K562 (cell line): ENCODE data around the gene PLPP7. TPM values are rescaled to one million over a fixed set of nuclear protein-coding genes. Genes with fewer than 3 reads are reported as not detected.

Source experiments
- ARNT ChIP-seq, 2 experiments: fragments of 450-650 bp; IDR thresholded peaks; 2 replicates each; pipeline ENCODE4 v1.6.1; 2016; ENCODE audit warnings: mild to moderate bottlenecking in 1 of 2
- BCOR ChIP-seq: fragments of 450-650 bp; IDR thresholded peaks from 2 replicates; pipeline ENCODE4 v1.6.1; 2016
- IFI16 ChIP-seq: fragments of 250-450 bp; sonication (Bioruptor Pico); IDR thresholded peaks from 2 replicates; pipeline ENCODE4 v2.1.2; 2022; ENCODE audit warnings: mild to moderate bottlenecking, inconsistent platforms
- KAT7 ChIP-seq: sonication (generic); formaldehyde crosslinking; IDR thresholded peaks from 2 replicates; pipeline ENCODE4 v1.8.0; 2022; ENCODE audit warnings: missing genetic modification reagents, mild to moderate bottlenecking, borderline replicate concordance
- KDM2B ChIP-seq: fragments of 250-450 bp; sonication (Bioruptor Pico); IDR thresholded peaks from 2 replicates; pipeline ENCODE4 v1.8.0; 2021; ENCODE audit warnings: mild to moderate bottlenecking, moderate library complexity
- NONO ChIP-seq, 2 experiments: fragments of 200-400 bp in 1 of 2; fragments of 450-650 bp in 1 of 2; formaldehyde crosslinking in 1 of 2; IDR thresholded peaks; 2 replicates each; pipeline ENCODE4 v1.6.1; 2017; ENCODE audit warnings: low read depth in 2 of 2, mild to moderate bottlenecking in 2 of 2, moderate library complexity in 2 of 2, low read length in 1 of 2
- RBM17 ChIP-seq: fragments of 200-400 bp; formaldehyde crosslinking; IDR thresholded peaks from 2 replicates; pipeline ENCODE4 v1.6.1; 2017; ENCODE audit warnings: low read depth, mild to moderate bottlenecking, low read length, borderline replicate concordance
- RCOR1 ChIP-seq, 2 experiments: IDR thresholded peaks; 2 replicates each; pipeline ENCODE4 v1.6.1; 2012; ENCODE audit warnings: low read depth in 2 of 2, low read length in 2 of 2, borderline replicate concordance in 1 of 2, improper control_type of control experiment in 1 of 2
- SAFB2 ChIP-seq: fragments of 200-400 bp; formaldehyde crosslinking; IDR thresholded peaks from 2 replicates; pipeline ENCODE4 v1.6.1; 2018; ENCODE audit warnings: borderline replicate concordance, low read length, low read depth, moderate library complexity; ENCODE audit not compliant: severe bottlenecking
- SUPT5H ChIP-seq: fragments of 450-650 bp; IDR thresholded peaks from 2 replicates; pipeline ENCODE4 v1.6.1; 2016
- TBP ChIP-seq: optimal IDR thresholded peaks from 2 replicates; pipeline ENCODE3; 2011; ENCODE audit warnings: low read depth, low read length, improper control_type of control experiment
- TGIF2 ChIP-seq: sonication (generic); formaldehyde crosslinking; IDR thresholded peaks from 2 replicates; pipeline ENCODE4 v1.8.1; 2022; ENCODE audit warnings: mild to moderate bottlenecking, missing genetic modification reagents, moderate library complexity
- ZBED1 ChIP-seq: IDR thresholded peaks from 2 replicates; pipeline ENCODE4 v1.6.1; 2014
- ZC3H8 ChIP-seq: fragments of 450-650 bp; IDR thresholded peaks from 2 replicates; pipeline ENCODE4 v1.6.1; 2017
- ZNF217 ChIP-seq: sonication (generic); formaldehyde crosslinking; IDR thresholded peaks from 2 replicates; pipeline ENCODE4 v1.8.0; 2022; ENCODE audit warnings: mild to moderate bottlenecking, missing genetic modification reagents
- ZNF23 ChIP-seq: fragments of 250-450 bp; sonication (Bioruptor Pico); IDR thresholded peaks from 2 replicates; pipeline ENCODE4 v1.4.0; 2020; ENCODE audit warnings: mild to moderate bottlenecking
- ZNF24 ChIP-seq: fragments of 450-650 bp; IDR thresholded peaks from 2 replicates; pipeline ENCODE4 v1.6.1; 2016
- ZNF253 ChIP-seq: fragments of 250-450 bp; sonication (Bioruptor Pico); conservative IDR thresholded peaks from 2 replicates; pipeline ENCODE4 v1.6.1; 2021; ENCODE audit warnings: mild to moderate bottlenecking
- ZNF395 ChIP-seq: fragments of 200-800 bp; sonication (Bioruptor generic); IDR thresholded peaks from 2 replicates; pipeline ENCODE4 v1.6.1; 2017; ENCODE audit warnings: missing genetic modification characterization, missing compliant biosample characterization
- ZNF41 ChIP-seq: fragments of 250-450 bp; sonication (Bioruptor Pico); conservative IDR thresholded peaks from 2 replicates; pipeline ENCODE4 v1.4.0; 2020; ENCODE audit warnings: mild to moderate bottlenecking
- ZNF449 ChIP-seq: fragments of 250-450 bp; sonication (Bioruptor Pico); IDR thresholded peaks from 2 replicates; pipeline ENCODE4 v1.8.0; 2022; ENCODE audit warnings: moderate library complexity, mild to moderate bottlenecking, inconsistent platforms
- ZNF57 ChIP-seq: fragments of 450-650 bp; formaldehyde crosslinking; IDR thresholded peaks from 2 replicates; pipeline ENCODE4 v1.4.0; 2020; ENCODE audit warnings: mild to moderate bottlenecking, moderate library complexity
- ZNF586 ChIP-seq: fragments of 450-650 bp; formaldehyde crosslinking; conservative IDR thresholded peaks from 2 replicates; pipeline ENCODE4 v1.4.0; 2020; ENCODE audit warnings: mild to moderate bottlenecking, moderate library complexity
- ZNF76 ChIP-seq: fragments of 250-450 bp; sonication (Bioruptor Pico); IDR thresholded peaks from 2 replicates; pipeline ENCODE4 v1.4.0; 2020; ENCODE audit warnings: mild to moderate bottlenecking, moderate library complexity, borderline replicate concordance
- ZNF830 ChIP-seq: fragments of 250-450 bp; sonication (Bioruptor Pico); IDR thresholded peaks from 2 replicates; pipeline ENCODE4 v1.5.0; 2021; ENCODE audit warnings: mild to moderate bottlenecking
- polyA plus RNA-seq, 8 experiments: library from polyadenylated mRNA; depleted of rRNA in 4 of 8; stranded (reverse) in 5 of 8; unstranded in 3 of 8; fragments of >200 nt; fragmentation: Nextera tagmentation in 2 of 8; fragmentation: Illumina TruSeq in 1 of 8; extraction: Ambion mirVana in 2 of 8; extraction: Trizol in 1 of 8; gene quantifications; 2 replicates each; pipeline versions ENCODE4 v1.2.1 to v1.2.3, GENCODE V29; 2011 to 2014; ENCODE audit warnings: inconsistent platforms in 1 of 8, missing spikeins in 1 of 8
- total RNA-seq, 7 experiments: library from RNA; depleted of rRNA in 6 of 7; stranded (reverse); fragments of >200 nt in 6 of 7; fragmentation: Illumina TruSeq in 2 of 7; extraction: Trizol in 2 of 7; gene quantifications; 2 replicates each; pipeline versions ENCODE4 v1.2.1 to v1.2.3, GENCODE V29; 2011 to 2021; ENCODE audit warnings: low replicate concordance in 1 of 7
- TF ChIP-seq, protein P1 (sequence below): fragments of 250-450 bp; sonication (Bioruptor Pico); IDR thresholded peaks from 2 replicates; pipeline ENCODE4 v1.6.1; 2021; ENCODE audit warnings: mild to moderate bottlenecking

Gene PLPP7
- total and polyA plus RNA-seq, 9 of the 15 experiments (the other 6 are each of a cell fraction or from before 2014, with no cell fraction given): 0.09 to 0.93 (median 0.18) TPM; not detected in 4

DNA sequence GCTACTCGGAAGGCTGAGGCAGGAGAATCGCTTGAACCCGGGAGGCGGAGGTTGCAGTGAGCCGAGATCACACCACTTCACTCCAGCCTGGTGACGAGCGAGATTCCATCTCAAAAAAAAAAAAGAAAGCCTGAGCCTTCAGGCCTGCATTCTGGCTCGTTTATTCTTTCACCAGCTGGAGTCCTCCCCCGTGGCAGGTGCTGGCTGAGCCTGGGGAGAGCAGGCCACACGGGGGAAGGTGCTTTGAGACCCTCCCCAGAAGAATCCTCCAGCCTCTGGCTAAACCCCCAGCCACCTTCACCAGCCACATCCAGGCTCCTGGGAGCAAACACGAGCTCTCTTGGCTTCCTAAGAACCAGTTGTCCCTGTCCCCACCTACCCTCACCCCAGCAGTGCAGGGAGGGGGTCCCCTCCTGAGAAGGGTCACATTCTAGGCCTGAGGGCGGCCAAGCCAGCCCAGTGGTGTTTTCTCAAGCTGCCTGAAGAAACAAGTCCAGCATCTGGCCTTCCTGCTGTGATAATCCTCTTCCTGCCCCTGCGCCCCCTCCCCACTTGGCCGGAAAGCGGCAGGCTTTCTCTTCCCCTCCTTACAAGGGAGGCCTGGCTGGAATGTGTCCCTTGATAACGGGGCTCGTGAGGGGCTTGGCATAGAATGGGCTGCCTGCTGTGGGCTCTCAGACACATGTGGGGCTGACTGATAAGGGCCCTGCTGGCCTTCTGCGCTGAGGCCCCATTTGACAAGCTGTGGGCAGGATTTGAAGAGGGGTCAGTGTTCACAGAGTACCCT, 41.5 kb downstream of the PLPP7 start (continued):
- peak; percentile 36; the same call in 1 of the 2 replicates for TF ChIP-seq ZNF449 (CRISPR knock-in tag)
- TF ChIP-seq SAFB2: no peak
- peak; percentile 58; the same call in 1 of the 2 replicates for TF ChIP-seq ZNF24
- TF ChIP-seq SUPT5H: peak; percentile 61
- peak; percentile 35; the same call in 1 of the 2 replicates for TF ChIP-seq ZNF76
- no peak for TF ChIP-seq BCOR
- TF ChIP-seq ZNF586: no peak
- TF ChIP-seq IFI16 (CRISPR knock-in tag): no peak
- no peak for TF ChIP-seq ZNF23
- no peak for TF ChIP-seq TGIF2
- peak; percentile 82; the same call in 1 of the 2 replicates for TF ChIP-seq KAT7 (CRISPR knock-in tag)
- no peak for TF ChIP-seq ZC3H8
- TF ChIP-seq, protein P1, sequence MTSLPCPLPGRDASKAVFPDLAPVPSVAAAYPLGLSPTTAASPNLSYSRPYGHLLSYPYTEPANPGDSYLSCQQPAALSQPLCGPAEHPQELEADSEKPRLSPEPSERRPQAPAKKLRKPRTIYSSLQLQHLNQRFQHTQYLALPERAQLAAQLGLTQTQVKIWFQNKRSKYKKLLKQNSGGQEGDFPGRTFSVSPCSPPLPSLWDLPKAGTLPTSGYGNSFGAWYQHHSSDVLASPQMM (CRISPR knock-in tag): no peak
- peak; percentile 78 to 82; a peak in 3 of 4 replicates for TF ChIP-seq ARNT (IDR thresholded peaks at IDR 0.05)
- TF ChIP-seq ZNF395: peak; percentile 97
- peak; percentile 65 to 92; a peak in 3 of 4 replicates for TF ChIP-seq RCOR1 (IDR thresholded peaks at IDR 0.05; ENCODE audit: borderline replicate concordance in 1 of 2, low read depth in 2 of 2, low read length in 2 of 2)
- TF ChIP-seq RBM17: no peak
- peak in 1 of 2 experiments; percentile 94; a peak in 2 of 4 replicates for TF ChIP-seq NONO (IDR thresholded peaks at IDR 0.05; ENCODE audit: low read depth in 2 of 2, low read length in 1 of 2)
- TF ChIP-seq TBP: peak; percentile 41
- TF ChIP-seq KDM2B: no peak
- no peak for TF ChIP-seq ZNF217
- TF ChIP-seq ZNF253 (CRISPR knock-in tag): no peak
- TF ChIP-seq ZBED1: peak; percentile 74; the same call in 1 of the 2 replicates
- no peak for TF ChIP-seq ZNF830 (CRISPR knock-in tag)
- TF ChIP-seq ZNF57: no peak
- TF ChIP-seq ZNF41 (CRISPR knock-in tag): peak; percentile 71; the same call in 1 of the 2 replicates
